PFSK-1 (cell line): ENCODE data around the gene TJAP1.

ENCODE experiments used
- POLR2AphosphoS5 ChIP-seq: IDR thresholded peaks from 2 replicates; pipeline ENCODE4 v1.6.1; 2012; ENCODE audit warnings: low read depth, mild to moderate bottlenecking, control low read depth, low read length, moderate library complexity
- REST ChIP-seq, 2 experiments: IDR thresholded peaks; 2 replicates each; pipeline versions ENCODE4 v1.6.1 to v1.8.0; 2011 to 2012; ENCODE audit warnings: low read depth in 2 of 2, low read length in 2 of 2, control low read depth in 1 of 2, inconsistent platforms in 1 of 2, mild to moderate bottlenecking in 1 of 2, moderate library complexity in 1 of 2; ENCODE audit not compliant: insufficient read depth in 1 of 2
- TAF1 ChIP-seq: IDR thresholded peaks from 2 replicates; pipeline ENCODE4 v1.6.1; 2012; ENCODE audit warnings: low read length, control low read depth, borderline replicate concordance; ENCODE audit not compliant: insufficient read depth

DNA sequence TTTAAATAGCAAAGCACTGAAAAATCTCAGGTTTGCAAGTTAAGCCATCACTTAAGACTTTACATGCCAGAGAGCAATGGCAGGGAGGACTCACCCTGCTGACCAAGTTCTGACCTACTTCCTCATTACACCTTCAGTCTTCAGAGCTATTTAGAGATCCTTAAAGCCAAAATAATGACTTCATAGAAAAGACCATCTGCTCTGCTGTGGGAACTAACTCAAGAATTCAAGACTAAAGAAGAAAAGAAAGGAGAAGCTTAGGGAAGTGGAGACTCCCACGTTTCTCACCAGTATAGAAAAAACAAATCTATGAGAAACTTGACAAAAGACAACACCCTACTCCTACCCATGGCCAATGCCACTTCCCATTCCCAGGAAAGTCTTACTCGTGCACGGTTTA is 69.9 kb downstream of the TJAP1 start:
- TF ChIP-seq REST (IDR thresholded peaks at IDR 0.05; ENCODE audit: insufficient read depth in 1 of 2, low read depth in 2 of 2, low read length in 2 of 2) (no peak), TAF1 (no peak), POLR2AphosphoS5 (no peak)
